GM18861 (cell line): ENCODE measurements around the gene GJA5.

Source experiments
- ATAC-seq: cut with Tn5 transposase; IDR thresholded peaks from one replicate; pipeline ENCODE4 v1.9.1; 2021; ENCODE audit not compliant: unreplicated experiment

GJA5 gene

GRCh38 chr1:147760481-147761260 is at the start of gene GJA5:
TSS of gene GJA5 (minus strand) at chr1:147760602. CDS start at chr1:147759238, 1,364 bp downstream.
- no peak for ATAC-seq

GRCh38 chr1:147809236-147809635 is 48.8 kb upstream of the GJA5 start:
- no peak for ATAC-seq

- ATAC-seq, result no peak
Observed at GRCh38 chr1:147808025-147808424, 47.6 kb upstream of the GJA5 start.

GRCh38 chr1:147807405-147807804 is 47.0 kb upstream of the GJA5 start:
- no peak for ATAC-seq

DNA sequence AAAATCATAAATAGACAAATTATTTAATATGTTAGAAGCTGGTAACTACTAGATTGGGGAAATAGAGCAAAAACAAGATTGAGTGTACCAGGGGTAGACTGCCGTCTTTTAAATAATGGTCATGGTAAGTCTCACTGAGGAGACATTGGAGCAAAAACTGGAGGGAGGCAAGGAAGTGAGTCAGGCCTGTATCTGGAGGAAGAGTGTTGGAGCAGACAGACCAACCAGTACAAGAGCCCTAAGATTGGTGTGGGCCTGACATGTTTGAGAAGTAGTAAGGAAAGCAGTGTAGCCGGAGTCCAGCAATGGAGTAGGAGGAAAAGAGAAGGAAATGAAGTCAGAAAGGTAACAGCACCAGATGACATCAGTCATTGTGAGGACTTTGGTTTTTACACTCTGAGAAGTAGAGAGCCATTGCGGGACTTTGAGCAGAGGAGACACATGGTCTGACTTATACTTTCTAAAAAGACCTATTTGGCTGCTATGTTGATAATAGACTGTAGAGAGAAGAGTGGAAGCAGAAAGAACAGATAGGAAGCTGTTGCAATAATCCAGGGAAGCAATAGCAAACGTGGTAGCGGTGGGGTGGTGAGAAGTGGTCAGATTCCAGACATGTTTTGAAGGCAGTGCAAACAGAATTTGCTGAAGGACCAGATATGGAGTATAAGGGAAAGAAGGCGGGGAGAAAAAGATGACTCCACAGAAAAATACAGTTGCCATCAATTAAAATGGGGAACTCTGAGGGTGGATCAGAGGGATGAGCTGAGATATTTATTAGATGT is 44.7 kb upstream of the GJA5 start:
- ATAC-seq, result no peak

GRCh38 chr1:147800804-147801203 is 40.4 kb upstream of the GJA5 start:
- no peak for ATAC-seq

DNA sequence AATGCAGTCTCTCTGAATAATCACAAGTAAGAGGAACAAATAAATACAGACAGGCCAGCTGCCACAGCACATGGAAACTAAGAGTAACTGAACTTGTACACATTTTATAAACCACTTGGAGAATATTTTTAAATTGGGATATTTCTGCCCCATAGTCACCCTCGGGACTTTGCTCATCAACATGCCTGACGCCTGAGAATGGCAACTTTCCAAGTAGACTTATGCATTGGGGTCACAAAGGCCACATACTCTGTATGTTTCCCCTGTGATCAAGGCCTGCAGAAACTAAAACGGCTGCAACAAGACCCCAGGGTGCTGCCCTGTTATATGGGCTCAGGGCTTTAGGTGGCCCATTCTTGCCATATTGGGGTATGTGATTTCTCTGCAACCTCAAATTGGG is 38.3 kb upstream of the GJA5 start:
- ATAC-seq, result no peak

- no peak for ATAC-seq
Observed at GRCh38 chr1:147794570-147794969, 34.2 kb upstream of the GJA5 start.

GRCh38 chr1:147791876-147792275 is 31.5 kb upstream of the GJA5 start:
- no peak for ATAC-seq

DNA sequence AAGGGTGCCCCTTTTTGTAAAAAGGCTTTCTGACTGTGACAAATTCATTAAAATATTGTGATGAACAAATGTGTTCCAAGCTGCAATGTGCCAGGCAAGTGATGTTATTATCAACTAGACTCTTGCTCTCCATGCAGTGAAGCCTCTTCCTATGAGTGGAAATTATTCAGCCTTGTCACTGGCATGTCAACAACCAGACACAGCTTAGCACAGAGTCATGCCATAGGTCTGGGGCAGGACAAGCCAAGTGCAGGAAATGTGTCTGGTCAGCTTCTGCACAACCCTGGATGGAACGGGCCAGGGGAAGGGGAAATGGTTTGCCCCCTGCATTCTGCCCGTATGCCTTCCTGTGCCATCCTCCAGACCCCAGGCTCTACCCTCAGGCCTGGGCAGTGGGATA is 27.4 kb upstream of the GJA5 start:
- ATAC-seq, result no peak

DNA sequence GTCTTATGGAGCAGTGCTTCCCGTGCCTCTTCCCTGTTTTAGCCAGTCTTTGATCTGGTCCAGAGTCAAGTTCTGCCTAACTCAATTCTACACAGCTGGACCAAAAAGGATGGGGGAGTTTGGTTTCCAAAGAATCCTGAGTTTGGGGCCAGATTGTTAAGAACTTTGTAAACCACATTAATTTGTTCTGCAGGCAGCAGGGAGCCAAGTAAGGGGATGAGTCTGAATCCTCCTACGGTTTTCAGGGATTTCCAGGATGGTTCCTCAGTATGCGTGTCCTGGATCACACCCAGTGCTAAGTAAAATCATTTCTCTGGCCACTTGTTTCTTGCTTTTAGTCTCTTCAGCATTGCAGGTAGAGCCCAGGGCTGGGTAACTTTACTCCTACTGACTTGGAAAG is 26.1 kb upstream of the GJA5 start:
- ATAC-seq, result no peak

- ATAC-seq, result no peak
Observed at GRCh38 chr1:147785794-147786506, 25.5 kb upstream of the GJA5 start.

DNA sequence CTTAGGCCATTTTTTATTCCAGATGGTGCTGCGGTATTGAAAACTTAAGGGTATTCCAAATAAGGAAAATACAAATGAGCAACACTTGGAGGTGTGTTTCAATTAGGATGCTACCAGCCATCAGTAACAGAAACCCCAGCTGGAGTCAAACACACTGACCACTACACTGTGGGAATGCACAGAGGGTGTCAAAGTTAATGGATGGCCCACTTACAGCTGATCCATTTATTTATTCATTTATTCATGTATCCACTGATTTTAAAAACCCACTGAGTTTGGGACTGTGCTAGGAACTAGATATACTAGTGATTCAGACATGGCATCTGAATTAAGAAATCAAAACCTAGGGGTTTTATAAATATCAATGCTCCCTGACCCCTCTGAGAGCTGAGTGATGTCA is 24.5 kb upstream of the GJA5 start:
- no peak for ATAC-seq

DNA sequence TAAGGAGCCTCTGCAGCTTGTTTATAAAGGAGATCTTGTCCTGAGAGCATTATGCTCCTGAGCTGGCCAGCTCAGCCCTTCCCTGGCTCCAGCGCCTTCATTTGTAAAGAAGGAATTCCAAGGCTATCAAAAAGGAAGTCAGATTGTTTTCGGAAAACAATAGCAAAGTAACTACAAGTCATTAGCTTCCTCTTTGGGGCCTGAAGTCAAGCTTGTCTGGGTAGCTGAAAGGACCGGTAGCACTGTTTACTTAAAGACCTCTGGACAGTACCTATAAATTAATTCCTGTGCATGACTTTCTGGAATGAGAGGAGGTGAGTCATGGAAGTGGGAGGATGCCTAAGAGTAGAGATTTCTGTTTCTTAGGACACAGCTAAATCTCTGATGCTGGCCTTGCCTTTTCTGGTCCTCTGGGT is 20.7 kb upstream of the GJA5 start:
- no peak for ATAC-seq

DNA sequence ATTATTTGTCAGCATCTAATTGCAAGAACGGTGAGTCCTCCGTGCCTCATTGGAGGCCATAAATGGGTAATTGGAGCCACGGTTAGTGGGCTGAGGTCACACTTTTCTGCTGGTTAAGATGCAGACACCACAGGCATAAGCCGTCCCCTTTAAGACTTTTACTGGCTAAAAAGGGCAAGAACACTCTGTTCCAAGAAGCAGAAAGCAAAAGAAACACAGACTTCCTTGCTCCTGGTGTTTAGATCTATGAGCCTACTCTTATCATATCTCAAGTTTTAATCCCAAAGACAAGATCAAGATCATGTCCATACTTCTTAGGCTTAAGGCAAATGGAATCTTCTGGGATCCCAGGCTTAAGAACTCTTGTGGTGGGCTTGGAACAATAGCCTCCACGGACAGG is 17.3 kb upstream of the GJA5 start:
- no peak for ATAC-seq

- ATAC-seq, result no peak
Observed at GRCh38 chr1:147773215-147773715, 12.9 kb upstream of the GJA5 start.

GRCh38 chr1:147772570-147772969 is 12.2 kb upstream of the GJA5 start:
- ATAC-seq, result no peak

- no peak for ATAC-seq
Observed at GRCh38 chr1:147771226-147772125, 11.1 kb upstream of the GJA5 start.

DNA sequence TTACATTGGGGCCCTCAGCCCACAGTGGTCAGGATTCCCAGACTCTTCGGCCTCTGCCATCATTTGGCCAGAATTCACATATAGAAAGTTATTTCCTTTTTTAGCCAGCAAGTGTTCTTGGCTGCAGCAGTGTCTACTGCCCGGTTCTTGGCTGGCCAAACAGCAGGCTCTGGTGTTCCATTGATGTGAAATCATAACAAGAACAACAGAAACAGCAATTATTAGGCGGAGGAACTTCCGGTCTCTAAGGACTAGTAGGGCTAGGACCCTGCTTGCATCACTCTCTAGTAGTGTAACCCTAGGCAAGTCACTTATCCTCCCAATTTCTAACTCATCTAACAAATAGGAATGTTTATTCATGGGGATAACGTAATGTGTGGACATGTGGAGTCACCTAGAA is 8.7 kb upstream of the GJA5 start:
- ATAC-seq, result no peak

- no peak for ATAC-seq
Observed at GRCh38 chr1:147768582-147768981, 8.2 kb upstream of the GJA5 start.

- ATAC-seq, result no peak
Observed at GRCh38 chr1:147768101-147768500, 7.7 kb upstream of the GJA5 start.
